ENCODE measurements around the gene PPP2R5A. TPM values are rescaled to one million over a fixed set of nuclear protein-coding genes. Genes with fewer than 3 reads are reported as not detected.
"Not testable (repeated sequence)": the region's sequence is repeated elsewhere in the genome, so short reads cannot be mapped to it uniquely, and the experiment has no call there.

Gene PPP2R5A
- total and polyA plus RNA-seq, 2 experiments from 2014 or later: 22.0 to 40.2 TPM

DNA sequence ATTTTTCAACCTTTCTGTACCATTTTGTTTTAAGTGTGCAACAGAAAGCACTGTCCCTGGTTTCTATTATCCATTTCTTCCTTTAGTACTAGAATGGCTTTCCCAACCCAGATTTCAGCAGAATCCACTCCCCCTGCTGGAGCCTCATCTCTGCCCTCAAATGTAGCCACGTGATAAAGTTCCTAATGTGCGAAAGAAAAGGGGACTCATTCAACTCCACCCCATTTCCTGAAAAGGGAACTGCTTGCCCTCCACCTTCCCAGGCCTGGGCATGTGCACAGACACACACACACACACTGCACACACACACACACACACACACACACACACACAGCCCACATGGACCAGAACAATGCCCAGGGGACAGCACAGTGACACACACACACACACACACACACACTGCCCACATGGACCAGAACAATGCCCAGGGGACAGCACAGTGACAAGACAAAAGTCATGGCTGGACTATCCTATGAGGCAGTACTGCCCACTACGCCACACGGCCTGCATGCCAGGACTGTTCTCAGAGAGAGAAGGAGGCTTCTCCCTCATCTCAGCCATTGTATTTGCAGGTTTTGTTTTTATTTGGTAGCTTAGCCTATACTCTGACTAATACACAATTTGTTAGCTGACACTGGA, 96.3 kb downstream of the PPP2R5A start:
- no peaks in the 10 kb centered on the region for H3K9me2 ChIP-seq (replicated peaks; ENCODE audit: insufficient read depth)

DNA sequence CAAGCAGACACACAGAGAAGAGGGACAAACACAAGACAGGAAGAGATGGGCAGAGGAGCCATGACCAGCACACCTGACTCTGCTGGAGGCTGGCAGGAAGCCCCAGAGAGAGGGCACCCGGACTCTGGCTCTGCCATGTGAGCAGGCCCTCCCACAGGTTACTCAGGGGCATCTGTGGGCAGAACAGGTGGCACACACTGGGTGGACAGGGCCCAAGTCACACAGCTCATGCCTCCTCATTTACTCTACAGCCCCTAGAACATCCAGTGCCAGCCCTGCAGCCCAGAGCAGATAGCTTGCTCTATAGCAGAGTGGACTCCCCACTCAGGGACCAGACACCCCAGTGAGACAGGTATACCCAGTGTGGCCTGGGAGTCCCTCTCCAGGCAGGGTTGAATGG, 100.8 kb downstream of the PPP2R5A start:
- WGBS (ENCODE audit: low lambda C conversion rate, missing lambda C conversion rate): 83% methylated on average over 1 of the region's 1 CpG
- Histone ChIP-seq H3K4me1 (ENCODE audit: insufficient read depth) (no peaks in the 10 kb centered on the region), H3K27me3 (no peaks in the 10 kb centered on the region), H3K27ac (no peak overlapping the region), H3K9me2 (replicated peaks; ENCODE audit: insufficient read depth) (no peaks in the 10 kb centered on the region), H2AFZ (no peak overlapping the region), H3K4me2 (no peak overlapping the region), H3K36me3 (replicated peaks; ENCODE audit: insufficient read depth, low read depth) (no peaks in the 10 kb centered on the region), H3K4me3 (no peak overlapping the region), H4K20me1 (ENCODE audit: insufficient read depth, poor library complexity, severe bottlenecking) (no peaks in the 10 kb centered on the region), H3K9me3 (ENCODE audit: low read depth) (no peaks in the 10 kb centered on the region), H3K79me2 (no peaks in the 10 kb centered on the region)
- no peak for TF ChIP-seq EZH2phosphoT487 (IDR thresholded peaks at IDR 0.05; ENCODE audit: low read depth, severe bottlenecking, unreplicated experiment)
- no peak for TF ChIP-seq EZH2 (IDR thresholded peaks at IDR 0.05; ENCODE audit: borderline replicate concordance)
- TF ChIP-seq, protein P1, sequence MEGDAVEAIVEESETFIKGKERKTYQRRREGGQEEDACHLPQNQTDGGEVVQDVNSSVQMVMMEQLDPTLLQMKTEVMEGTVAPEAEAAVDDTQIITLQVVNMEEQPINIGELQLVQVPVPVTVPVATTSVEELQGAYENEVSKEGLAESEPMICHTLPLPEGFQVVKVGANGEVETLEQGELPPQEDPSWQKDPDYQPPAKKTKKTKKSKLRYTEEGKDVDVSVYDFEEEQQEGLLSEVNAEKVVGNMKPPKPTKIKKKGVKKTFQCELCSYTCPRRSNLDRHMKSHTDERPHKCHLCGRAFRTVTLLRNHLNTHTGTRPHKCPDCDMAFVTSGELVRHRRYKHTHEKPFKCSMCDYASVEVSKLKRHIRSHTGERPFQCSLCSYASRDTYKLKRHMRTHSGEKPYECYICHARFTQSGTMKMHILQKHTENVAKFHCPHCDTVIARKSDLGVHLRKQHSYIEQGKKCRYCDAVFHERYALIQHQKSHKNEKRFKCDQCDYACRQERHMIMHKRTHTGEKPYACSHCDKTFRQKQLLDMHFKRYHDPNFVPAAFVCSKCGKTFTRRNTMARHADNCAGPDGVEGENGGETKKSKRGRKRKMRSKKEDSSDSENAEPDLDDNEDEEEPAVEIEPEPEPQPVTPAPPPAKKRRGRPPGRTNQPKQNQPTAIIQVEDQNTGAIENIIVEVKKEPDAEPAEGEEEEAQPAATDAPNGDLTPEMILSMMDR (IDR thresholded peaks at IDR 0.05; ENCODE audit: poor library complexity): no peak
- DNase-seq (ENCODE audit: low spot score): no peak

More for the DNA sequence above, 96.3 kb downstream of the PPP2R5A start:
- no peak for TF ChIP-seq EZH2phosphoT487 (IDR thresholded peaks at IDR 0.05; ENCODE audit: low read depth, severe bottlenecking, unreplicated experiment)
- TF ChIP-seq, protein P1 (IDR thresholded peaks at IDR 0.05; ENCODE audit: poor library complexity): no peak
- no peak for DNase-seq (ENCODE audit: low spot score)
- H4K20me1 ChIP-seq (ENCODE audit: insufficient read depth, poor library complexity, severe bottlenecking): no peaks in the 10 kb centered on the region
- H2AFZ ChIP-seq: no peak overlapping the region
- no peak overlapping the region for H3K27ac ChIP-seq
- H3K9me3 ChIP-seq (ENCODE audit: low read depth): no peaks in the 10 kb centered on the region
- WGBS (ENCODE audit: low lambda C conversion rate, missing lambda C conversion rate): 92% methylated on average over 4 of the region's 4 CpGs
- no peaks in the 10 kb centered on the region for H3K79me2 ChIP-seq
- H3K36me3 ChIP-seq (replicated peaks; ENCODE audit: insufficient read depth, low read depth): no peaks in the 10 kb centered on the region
- no peak overlapping the region for H3K4me3 ChIP-seq
- no peaks in the 10 kb centered on the region for H3K4me1 ChIP-seq (ENCODE audit: insufficient read depth)
- no peaks in the 10 kb centered on the region for H3K27me3 ChIP-seq
- no peak overlapping the region for H3K4me2 ChIP-seq

DNA sequence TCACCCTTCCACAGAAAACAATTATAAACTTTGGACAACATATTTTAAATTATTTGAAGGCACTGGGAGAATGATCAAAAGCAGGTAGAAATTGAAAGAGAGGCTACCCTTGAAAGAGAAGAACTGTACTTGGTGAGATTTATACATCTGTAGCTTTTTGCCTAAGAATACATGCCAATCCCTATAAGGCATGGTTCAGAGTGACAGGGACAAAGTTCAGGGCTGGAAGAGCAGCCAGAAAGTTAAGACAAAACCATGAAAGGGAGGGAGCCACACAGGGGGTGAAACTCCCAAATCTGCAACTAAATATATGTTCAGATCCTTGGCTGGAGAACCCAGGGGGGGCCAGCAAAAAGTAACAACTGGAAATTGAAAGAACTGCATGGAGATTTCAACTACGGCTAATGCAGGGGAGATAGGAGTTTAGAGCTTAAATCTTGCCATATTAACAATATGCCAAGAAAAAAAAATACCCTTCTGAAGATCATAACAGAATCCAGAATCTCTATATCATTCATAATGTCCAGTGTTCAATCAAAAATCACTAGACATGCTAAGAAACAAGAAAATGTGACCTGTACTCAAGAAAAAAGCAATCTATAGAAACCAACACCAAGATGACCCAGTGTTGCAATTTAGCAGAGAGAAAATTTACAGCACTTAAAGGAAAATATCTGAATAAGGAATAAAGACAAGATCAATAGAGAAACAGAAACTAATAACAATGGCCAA, 103.9 kb downstream of the PPP2R5A start:
- 59% methylated on average over 1 of the region's 1 CpG for WGBS (ENCODE audit: low lambda C conversion rate, missing lambda C conversion rate)
- TF ChIP-seq EZH2phosphoT487 (IDR thresholded peaks at IDR 0.05; ENCODE audit: low read depth, severe bottlenecking, unreplicated experiment) (no peak), EZH2 (IDR thresholded peaks at IDR 0.05; ENCODE audit: borderline replicate concordance) (no peak)
- TF ChIP-seq, protein P1 (IDR thresholded peaks at IDR 0.05; ENCODE audit: poor library complexity): no peak
- H3K27ac ChIP-seq: no peak overlapping the region

DNA sequence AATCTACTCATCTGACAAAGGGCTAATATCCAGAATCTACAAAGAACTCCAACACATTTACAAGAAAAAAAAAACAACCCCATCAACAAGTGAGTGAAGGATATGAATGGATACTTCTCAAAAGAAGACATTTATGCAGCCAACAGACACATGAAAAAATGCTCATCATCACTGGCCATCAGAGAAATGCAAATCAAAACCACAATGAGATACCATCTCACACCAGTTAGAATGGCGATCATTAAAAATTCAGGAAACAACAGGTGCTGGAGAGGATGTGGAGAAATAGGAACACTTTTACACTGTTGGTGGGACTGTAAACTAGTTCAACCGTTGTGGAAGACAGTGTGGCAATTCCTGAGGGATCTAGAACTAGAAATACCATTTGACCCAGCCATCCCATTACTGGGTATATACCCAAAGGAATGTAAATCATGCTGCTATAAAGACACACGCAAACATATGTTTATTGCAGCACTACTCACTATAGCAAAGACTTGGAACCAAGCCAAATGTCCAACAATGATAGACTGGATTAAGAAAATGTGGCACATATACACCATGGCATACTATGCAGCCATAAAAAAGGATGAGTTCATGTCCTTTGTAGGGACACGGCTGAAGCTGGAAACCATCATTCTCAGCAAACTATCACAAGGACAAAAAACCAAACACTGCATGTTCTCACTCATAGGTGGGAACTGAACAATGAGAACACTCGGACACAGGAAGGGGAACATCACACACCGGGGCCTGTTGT, 110.6 kb downstream of the PPP2R5A start:
- not testable (repeated sequence) for H4K20me1 ChIP-seq (ENCODE audit: insufficient read depth, poor library complexity, severe bottlenecking); H3K4me1 ChIP-seq (ENCODE audit: insufficient read depth); H3K27me3 ChIP-seq; H3K27ac ChIP-seq; H3K9me3 ChIP-seq (ENCODE audit: low read depth); H3K9me2 ChIP-seq (replicated peaks; ENCODE audit: insufficient read depth); DNase-seq (ENCODE audit: low spot score); H2AFZ ChIP-seq; H3K79me2 ChIP-seq; H3K36me3 ChIP-seq (replicated peaks; ENCODE audit: insufficient read depth, low read depth); H3K4me2 ChIP-seq; H3K4me3 ChIP-seq
- 92% methylated on average over 6 of the region's 6 CpGs for WGBS (ENCODE audit: low lambda C conversion rate, missing lambda C conversion rate)

More for the DNA sequence above, 103.9 kb downstream of the PPP2R5A start:
- Histone ChIP-seq H3K36me3 (replicated peaks; ENCODE audit: insufficient read depth, low read depth) (no peaks in the 10 kb centered on the region), H4K20me1 (ENCODE audit: insufficient read depth, poor library complexity, severe bottlenecking) (no peaks in the 10 kb centered on the region), H2AFZ (no peak overlapping the region), H3K4me1 (ENCODE audit: insufficient read depth) (no peaks in the 10 kb centered on the region), H3K4me3 (no peak overlapping the region), H3K79me2 (no peaks in the 10 kb centered on the region), H3K27me3 (no peaks in the 10 kb centered on the region), H3K9me3 (ENCODE audit: low read depth) (no peaks in the 10 kb centered on the region), H3K9me2 (replicated peaks; ENCODE audit: insufficient read depth) (no peaks in the 10 kb centered on the region), H3K4me2 (no peak overlapping the region)
- no peak for DNase-seq (ENCODE audit: low spot score)
